RWPE1 (cell line): ENCODE data around the gene NCF4.

Experiments used
- CTCF ChIA-PET: fragments of 350-600 bp; sonication (Branson Sonifier 250); formaldehyde crosslinking; extraction: SDS; loops from one replicate; lab custom pipeline; 2021; lab: Yijun Ruan, JAX
- POLR2A ChIA-PET: fragments of 400-600 bp; formaldehyde crosslinking; extraction: SDS; loops from one replicate; lab custom pipeline; 2020; ENCODE audit warnings: antibody characterized with exemption; ENCODE audit not compliant: low non-redundant PET; lab: Yijun Ruan, JAX
- DNase-seq: peaks from one replicate; pipeline ENCODE4 v3.0.0; 2012; ENCODE audit warnings: low spot score
- H3K27ac ChIP-seq: fragments of 450-650 bp; 2 replicates; pipeline ENCODE4 v1.5.1; 2017
- TF ChIP-seq, protein P1 (sequence below): fragments of 450-650 bp; conservative IDR thresholded peaks from 2 replicates; pipeline ENCODE4 v1.5.1; 2017; ENCODE audit warnings: low read depth, mild to moderate bottlenecking

Gene NCF4

DNA sequence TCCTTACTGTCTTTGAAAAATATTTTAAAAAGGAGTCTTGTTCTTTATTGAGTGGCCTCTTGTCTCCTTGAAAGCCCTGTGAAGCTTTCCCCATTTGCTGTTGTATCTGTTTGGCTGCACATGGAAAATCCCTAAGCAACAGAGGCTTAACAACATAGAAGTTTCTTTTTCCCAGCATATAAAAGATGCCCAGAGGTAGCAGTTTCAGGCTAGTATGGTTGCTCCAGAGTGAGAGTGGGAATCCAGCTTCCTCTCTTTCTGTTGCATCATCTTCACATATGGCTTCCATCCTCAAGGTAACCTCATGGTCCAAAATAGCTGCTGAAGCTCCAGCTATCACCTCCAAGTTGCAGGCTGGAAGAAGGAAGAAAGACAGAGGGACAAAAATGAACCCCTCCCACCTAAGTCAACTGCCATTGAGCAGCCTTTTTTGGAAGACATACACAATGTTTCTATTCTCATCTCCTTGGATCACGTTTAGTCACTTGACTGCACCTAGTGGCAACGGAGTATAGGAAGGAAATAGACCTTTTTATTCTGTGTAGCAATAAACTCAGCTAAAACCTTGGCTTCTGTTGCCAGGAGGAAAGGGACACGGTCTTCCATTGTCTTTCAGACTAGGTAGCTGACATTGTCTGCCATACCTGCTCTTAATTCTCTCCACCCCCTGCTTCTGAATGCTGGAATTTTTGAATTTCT lies 57.9 kb downstream of the NCF4 start:
- POLR2A ChIA-PET: no interaction called here
- CTCF ChIA-PET: no interaction called here

DNA sequence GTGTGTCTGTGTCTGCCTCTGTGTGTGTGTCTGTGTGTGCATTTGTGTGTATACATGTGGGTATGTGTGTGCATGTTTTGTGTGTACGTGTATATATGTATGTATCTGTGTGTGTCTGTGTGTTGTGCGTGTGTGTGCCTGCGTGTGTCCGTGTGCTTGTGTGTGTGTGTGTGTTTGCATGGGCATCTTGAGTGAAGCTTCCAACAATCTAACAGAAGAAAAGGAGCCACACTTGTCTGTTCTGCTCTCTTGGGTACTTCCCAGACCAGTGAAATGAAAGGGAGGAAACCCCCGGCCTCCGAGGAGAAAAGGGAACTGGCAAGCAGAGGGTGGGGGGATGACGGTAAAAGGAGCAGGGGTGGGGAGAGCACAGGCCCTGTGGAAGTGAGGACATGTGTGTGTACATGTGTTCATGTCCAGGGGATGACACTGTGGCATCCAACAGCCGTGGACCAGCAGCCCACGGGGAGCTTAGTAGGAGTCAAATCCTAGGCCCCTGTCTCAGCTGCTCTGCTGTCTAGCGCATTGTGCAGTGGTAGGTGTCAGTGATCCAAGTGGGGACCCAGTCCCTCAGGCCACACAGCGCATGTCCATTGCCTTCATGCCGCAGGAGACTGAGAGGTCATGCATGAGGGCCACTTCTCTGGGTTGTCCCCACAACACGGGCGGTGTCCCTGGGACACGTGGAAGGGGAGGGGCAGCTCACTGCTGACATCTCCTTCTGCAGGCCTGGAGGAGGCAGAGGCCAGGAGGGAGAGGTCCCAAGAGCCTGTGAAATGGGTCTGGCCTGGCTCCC lies 60.7 kb downstream of the NCF4 start:
- no peak for DNase-seq
- POLR2A ChIA-PET: no interaction called here
- CTCF ChIA-PET: no interaction called here
- TF ChIP-seq, protein P1, sequence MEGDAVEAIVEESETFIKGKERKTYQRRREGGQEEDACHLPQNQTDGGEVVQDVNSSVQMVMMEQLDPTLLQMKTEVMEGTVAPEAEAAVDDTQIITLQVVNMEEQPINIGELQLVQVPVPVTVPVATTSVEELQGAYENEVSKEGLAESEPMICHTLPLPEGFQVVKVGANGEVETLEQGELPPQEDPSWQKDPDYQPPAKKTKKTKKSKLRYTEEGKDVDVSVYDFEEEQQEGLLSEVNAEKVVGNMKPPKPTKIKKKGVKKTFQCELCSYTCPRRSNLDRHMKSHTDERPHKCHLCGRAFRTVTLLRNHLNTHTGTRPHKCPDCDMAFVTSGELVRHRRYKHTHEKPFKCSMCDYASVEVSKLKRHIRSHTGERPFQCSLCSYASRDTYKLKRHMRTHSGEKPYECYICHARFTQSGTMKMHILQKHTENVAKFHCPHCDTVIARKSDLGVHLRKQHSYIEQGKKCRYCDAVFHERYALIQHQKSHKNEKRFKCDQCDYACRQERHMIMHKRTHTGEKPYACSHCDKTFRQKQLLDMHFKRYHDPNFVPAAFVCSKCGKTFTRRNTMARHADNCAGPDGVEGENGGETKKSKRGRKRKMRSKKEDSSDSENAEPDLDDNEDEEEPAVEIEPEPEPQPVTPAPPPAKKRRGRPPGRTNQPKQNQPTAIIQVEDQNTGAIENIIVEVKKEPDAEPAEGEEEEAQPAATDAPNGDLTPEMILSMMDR: no peak
- H3K27ac ChIP-seq: no peak overlapping the region

More for the DNA sequence above, 57.9 kb downstream of the NCF4 start:
- TF ChIP-seq, protein P1: no peak
- H3K27ac ChIP-seq: no peak overlapping the region
- no peak for DNase-seq

DNA sequence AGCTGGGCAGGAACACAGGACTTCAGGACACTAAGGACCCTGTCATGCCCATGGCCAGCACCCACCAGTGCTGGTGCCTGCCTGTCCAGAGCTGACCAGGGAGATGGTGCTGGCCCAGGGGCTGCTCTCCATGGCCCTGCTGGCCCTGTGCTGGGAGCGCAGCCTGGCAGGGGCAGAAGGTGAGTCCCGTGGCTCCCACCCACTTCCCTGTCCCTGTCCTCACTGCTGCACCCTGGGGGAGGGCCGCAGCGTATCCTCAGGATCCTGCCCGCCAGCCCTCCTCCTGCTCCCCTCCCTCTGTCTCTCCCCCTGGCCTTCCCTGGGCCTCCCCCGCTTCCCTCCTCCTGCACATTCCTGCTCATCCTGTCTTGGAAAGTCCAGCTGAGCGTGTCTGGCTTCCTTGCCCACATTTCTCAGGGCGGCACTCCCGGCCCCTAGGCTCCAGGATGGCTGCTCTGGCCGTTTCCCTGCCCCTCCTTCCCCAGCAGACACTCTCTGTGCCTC lies 61.4 kb downstream of the NCF4 start:
- no peak overlapping the region for H3K27ac ChIP-seq
- CTCF ChIA-PET: no interaction called here
- DNase-seq: no peak
- TF ChIP-seq, protein P1: no peak
- POLR2A ChIA-PET: no interaction called here

DNA sequence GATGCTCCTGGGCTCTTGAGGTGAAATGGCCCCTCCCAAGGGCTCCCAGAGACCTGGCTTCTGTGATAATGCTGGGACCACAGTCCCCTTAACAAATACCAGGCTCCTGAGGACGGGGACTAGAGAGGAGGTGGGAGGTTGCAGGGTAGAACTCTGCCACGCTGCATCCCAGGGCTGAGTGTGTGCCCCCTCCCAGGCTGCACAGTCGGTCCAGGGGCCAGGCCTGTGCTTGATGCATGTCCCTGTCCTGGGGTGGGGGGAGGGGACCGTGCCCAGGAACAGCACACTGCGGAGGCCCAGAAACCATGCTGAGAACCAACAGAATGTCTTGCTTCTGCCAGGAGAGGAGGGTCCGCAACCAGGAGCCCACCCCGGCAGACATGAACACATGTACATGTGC lies 61.9 kb downstream of the NCF4 start:
- POLR2A ChIA-PET: no interaction called here
- no peak for DNase-seq
- CTCF ChIA-PET: no interaction called here
- H3K27ac ChIP-seq: no peak overlapping the region
- TF ChIP-seq, protein P1: no peak

DNA sequence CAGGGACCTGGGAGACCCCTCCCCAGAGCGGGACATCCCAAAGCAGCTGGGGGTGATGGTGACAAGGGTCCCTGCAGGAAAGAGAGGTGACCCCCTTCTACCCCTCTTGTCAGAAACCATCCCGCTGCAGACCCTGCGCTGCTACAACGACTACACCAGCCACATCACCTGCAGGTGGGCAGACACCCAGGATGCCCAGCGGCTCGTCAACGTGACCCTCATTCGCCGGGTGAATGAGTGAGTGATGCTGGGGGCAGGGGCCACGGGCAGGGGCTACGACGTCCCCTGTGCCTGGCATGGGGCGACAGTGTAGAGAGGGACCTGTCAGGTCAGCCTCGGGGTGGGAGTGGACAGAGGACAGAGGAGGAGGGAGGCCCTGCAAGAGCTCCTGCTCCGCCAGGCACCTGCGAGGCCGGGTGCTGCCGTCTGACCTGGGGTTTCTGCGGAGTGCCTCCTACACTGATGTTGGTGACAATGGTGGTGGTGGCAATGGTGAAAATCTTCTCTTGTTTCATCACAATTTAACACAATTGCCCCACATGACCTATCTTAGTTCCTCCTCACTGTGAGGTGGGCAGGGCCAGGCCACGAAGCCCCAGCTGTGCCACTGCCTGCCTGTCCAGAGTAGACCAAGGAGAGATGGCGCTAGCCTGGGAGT lies 62.5 kb downstream of the NCF4 start:
- POLR2A ChIA-PET: no interaction called here
- no peak for DNase-seq
- CTCF ChIA-PET: no interaction called here
- no peak overlapping the region for H3K27ac ChIP-seq
- TF ChIP-seq, protein P1: no peak

DNA sequence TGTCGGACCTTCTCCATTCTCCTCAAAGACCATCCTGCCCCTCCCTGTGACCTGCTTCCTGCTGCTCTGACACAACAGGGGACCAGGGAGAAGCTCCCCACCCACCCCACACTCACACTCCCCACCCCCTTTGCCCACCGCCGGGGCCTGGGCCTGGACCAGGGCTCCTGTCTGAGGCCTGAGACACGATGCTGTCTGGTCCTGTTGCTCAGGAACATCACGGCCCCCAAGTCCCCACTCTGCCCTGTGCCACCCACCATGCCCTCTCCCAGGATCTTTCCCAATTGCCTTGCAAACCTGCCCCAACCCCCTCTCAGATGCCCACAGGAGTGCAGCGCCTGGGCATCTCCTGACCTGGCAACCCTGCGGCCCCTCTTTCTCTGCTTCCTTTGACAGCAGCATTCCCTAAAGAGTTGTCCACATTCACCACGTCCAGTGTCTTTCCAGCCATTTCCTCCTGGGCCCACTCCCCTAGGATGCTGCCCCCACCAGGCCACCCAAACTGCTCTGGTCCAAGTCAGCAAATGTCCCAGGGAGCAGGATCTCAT lies 63.4 kb downstream of the NCF4 start:
- H3K27ac ChIP-seq: no peak overlapping the region
- CTCF ChIA-PET: interaction anchor here (0.6 kb wide), 1 partner anchor 550 kb away, joined by 3 read pairs; no protein-coding TSS in a partner anchor
- TF ChIP-seq, protein P1: no peak

More for the DNA sequence above, 63.4 kb downstream of the NCF4 start:
- no peak for DNase-seq
- POLR2A ChIA-PET: no interaction called here
